IgD-negative memory B cell (primary cell): ENCODE measurements around the gene ARFGAP1. TPM values are rescaled to one million over a fixed set of nuclear protein-coding genes. Genes with fewer than 3 reads are reported as not detected.
"Not testable (repeated sequence)": the region's sequence is repeated elsewhere in the genome, so short reads cannot be mapped to it uniquely, and the experiment has no call there.

ENCODE experiments used
- H3K27ac Mint-ChIP-seq, 3 donors: one replicate each; pipeline ENCODE4 v1.8.0; 2020 to 2022; ENCODE audit warnings: mild to moderate bottlenecking in 3 of 3, mixed read lengths in 3 of 3, moderate library complexity in 1 of 3
- H3K27me3 Mint-ChIP-seq: one replicate; pipeline ENCODE4 v1.8.0; 2021; ENCODE audit warnings: mixed read lengths
- H3K36me3 Mint-ChIP-seq: one replicate; pipeline ENCODE4 v1.8.0; 2020; ENCODE audit warnings: mild to moderate bottlenecking, mixed read lengths
- H3K4me1 Mint-ChIP-seq, 3 donors: one replicate each; pipeline ENCODE4 v1.8.0; 2020 to 2022; ENCODE audit warnings: mixed read lengths in 3 of 3, mild to moderate bottlenecking in 1 of 3
- H3K4me3 Mint-ChIP-seq, 4 donors: one replicate each; pipeline ENCODE4 v1.8.0; 2020 to 2022; ENCODE audit warnings: mild to moderate bottlenecking in 4 of 4, mixed read lengths in 4 of 4, moderate library complexity in 3 of 4
- H3K9me3 Mint-ChIP-seq, 3 donors: one replicate each; pipeline ENCODE4 v1.8.0; 2020 to 2021; ENCODE audit warnings: mixed read lengths in 3 of 3, mild to moderate bottlenecking in 1 of 3
- polyA plus RNA-seq: library from polyadenylated mRNA; unstranded; fragments of 300-500 nt; fragmentation: Illumina TruSeq; gene quantifications from one replicate; pipeline ENCODE4 v1.2.3, GENCODE V29; 2021

ARFGAP1 gene
- polyA plus RNA-seq, 1 donor from 2014 or later: 12.2 TPM

- Mint-ChIP-seq H3K4me3 (no peak overlapping the region), H3K36me3 (no peaks in the 10 kb centered on the region), H3K9me3 (peaks cover 3 to 8% (median 8%) of the 10 kb centered on the region in 3 donors), H3K27me3 (peaks cover 14% of the 10 kb centered on the region), H3K4me1 (no peaks in the 10 kb centered on the region), H3K27ac (no peak overlapping the region)
These were observed 60.7 kb downstream of the ARFGAP1 start for GRCh38 chr20:63333241-63333836.

DNA sequence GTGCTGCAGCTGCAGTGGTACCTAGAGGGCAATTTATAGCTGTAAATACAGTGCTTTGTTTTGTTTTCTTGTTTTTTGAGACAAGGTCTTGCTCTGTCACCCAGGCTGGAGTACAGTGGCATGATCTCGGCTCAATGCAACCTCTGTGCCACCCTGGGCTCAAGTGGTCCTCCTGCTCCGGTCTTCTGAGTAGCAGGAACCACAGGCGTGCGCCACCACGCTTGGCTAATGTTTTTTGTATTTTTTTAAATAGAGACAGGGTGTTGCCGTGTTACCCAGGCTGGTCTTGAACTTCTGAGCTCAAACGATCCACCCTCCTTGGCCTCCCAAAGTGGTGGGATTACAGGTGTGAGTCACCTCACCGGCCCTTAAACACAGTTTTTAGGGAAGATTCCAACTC is 61.7 kb downstream of the ARFGAP1 start:
- Mint-ChIP-seq H3K4me1 (no peaks in the 10 kb centered on the region), H3K27ac (no peak overlapping the region), H3K9me3 (peaks cover 3 to 12% (median 9%) of the 10 kb centered on the region in 3 donors), H3K4me3 (no peak overlapping the region), H3K36me3 (no peaks in the 10 kb centered on the region), H3K27me3 (peaks cover 14% of the 10 kb centered on the region)

DNA sequence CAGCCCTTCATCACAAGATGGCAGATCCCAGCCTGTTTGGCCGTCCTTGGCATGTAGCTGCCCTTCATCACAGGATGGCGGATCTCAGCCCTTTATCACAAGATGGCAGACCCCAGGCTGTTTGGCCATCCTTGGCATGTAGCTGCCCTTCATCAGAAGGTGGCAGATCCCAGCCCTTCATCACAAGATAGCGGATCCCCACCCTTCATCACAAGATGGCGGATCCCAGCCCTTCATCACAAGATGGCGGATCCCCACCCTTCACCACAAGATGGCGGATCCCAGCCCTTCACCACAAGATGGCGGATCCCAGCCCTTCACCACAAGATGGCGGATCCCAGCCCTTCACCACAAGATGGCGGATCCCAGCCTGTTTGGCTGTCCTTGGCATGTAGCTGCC is 62.4 kb downstream of the ARFGAP1 start:
- not testable (repeated sequence) for H3K36me3 Mint-ChIP-seq

GRCh38 chr20:63335711-63336110 is 63.1 kb downstream of the ARFGAP1 start:
- Mint-ChIP-seq H3K27ac (no peak overlapping the region), H3K4me1 (no peaks in the 10 kb centered on the region), H3K36me3 (no peaks in the 10 kb centered on the region), H3K9me3 (peaks cover 5 to 14% (median 6%) of the 10 kb centered on the region in 3 donors), H3K27me3 (peaks cover 14% of the 10 kb centered on the region), H3K4me3 (no peak overlapping the region)

More for the DNA sequence above, 62.4 kb downstream of the ARFGAP1 start:
- Mint-ChIP-seq H3K9me3 (peaks cover 5 to 14% (median 6%) of the 10 kb centered on the region in 3 donors), H3K27me3 (peaks cover 14% of the 10 kb centered on the region)
- not testable (repeated sequence) for H3K27ac Mint-ChIP-seq, H3K4me1 Mint-ChIP-seq, H3K4me3 Mint-ChIP-seq

DNA sequence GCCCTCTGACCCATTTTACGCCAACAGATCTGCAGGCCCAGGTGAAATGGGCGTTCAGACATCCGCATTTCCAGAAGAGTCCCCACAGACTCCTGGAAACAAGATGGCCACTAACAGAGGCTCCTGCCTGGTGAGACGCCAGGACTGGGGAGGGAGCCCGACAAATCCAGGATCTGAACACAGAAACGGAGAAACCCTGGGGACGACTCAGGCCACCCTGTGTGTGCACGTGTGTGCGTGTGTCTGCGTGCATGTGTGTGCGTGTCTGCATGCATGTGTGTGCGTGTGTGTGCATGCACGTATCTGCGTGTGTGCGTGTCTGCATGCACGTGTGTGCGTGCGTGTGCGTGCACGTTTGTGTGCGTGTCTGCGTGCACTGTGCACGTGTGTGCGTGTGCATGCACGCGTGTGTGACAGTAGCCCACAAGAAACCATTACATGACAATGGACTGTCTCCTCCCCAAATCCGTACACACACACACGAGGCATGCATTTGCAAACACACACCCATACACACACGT is 63.7 kb downstream of the ARFGAP1 start:
- Mint-ChIP-seq H3K27me3 (peaks cover 15% of the 10 kb centered on the region), H3K27ac (no peak overlapping the region), H3K36me3 (no peaks in the 10 kb centered on the region), H3K4me1 (no peaks in the 10 kb centered on the region), H3K4me3 (no peak overlapping the region), H3K9me3 (peaks cover 5 to 14% (median 6%) of the 10 kb centered on the region in 3 donors)

DNA sequence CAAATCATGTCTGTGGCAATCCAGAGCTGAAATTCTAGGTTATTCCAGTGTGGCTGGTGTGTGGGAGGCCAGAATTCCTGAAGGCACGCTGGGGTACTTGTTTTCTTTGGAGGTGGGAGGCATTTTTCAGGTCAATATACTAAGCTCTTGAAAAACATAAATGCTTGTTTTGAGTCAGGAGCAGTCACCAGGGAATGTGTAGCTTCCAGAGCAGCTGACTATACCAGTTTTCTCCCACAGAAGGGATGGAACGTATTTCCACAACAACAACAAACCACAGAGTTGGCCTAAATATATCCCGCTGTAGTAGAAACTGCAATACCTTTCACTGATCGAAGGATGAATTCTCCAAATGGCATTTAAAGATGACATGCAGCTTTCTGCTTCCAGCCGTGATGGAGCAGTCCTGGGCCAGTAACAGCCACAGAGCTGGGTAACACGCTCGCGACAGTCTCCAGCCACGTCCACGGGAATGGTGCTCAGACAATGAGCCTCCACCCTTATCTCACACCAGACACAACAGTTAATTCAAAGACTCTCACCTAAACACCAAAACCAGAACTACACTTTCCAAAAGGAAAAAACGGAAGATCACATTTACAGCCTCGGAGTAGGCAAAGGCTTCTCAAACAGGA is 65.3 kb downstream of the ARFGAP1 start:
- Mint-ChIP-seq H3K4me3 (no peak overlapping the region), H3K4me1 (no peaks in the 10 kb centered on the region), H3K27me3 (peaks cover 21% of the 10 kb centered on the region), H3K27ac (peak overlapping the region in 1 of 3 donors; percentile 51), H3K36me3 (no peaks in the 10 kb centered on the region), H3K9me3 (peaks cover 2 to 7% (median 6%) of the 10 kb centered on the region in 3 donors)

Other genes with a start within 250 kb of the ARFGAP1 start
- gene YTHDF1, start 56.7 kb upstream of the ARFGAP1 start, polyA plus RNA-seq: 17.4 TPM
- not detected for gene BIRC7, start 36.9 kb upstream of the ARFGAP1 start, polyA plus RNA-seq
- gene NKAIN4, start 18.4 kb upstream of the ARFGAP1 start, polyA plus RNA-seq: not detected
- not detected for gene COL20A1, start 20.4 kb downstream of the ARFGAP1 start, polyA plus RNA-seq
- not detected for gene CHRNA4, start 88.5 kb downstream of the ARFGAP1 start, polyA plus RNA-seq
- gene KCNQ2, start 199.8 kb downstream of the ARFGAP1 start, polyA plus RNA-seq: 0.29 TPM
- not detected for gene EEF1A2, start 226.3 kb downstream of the ARFGAP1 start, polyA plus RNA-seq
- 198 TPM for gene PPDPF, start 248.0 kb downstream of the ARFGAP1 start, polyA plus RNA-seq